Mammary epithelial cell (primary cell): ENCODE results near the gene LZTR1.

Source experiments
- CTCF ChIP-seq, 2 donors: IDR thresholded peaks in 1 of 2; conservative IDR thresholded peaks in 1 of 2; 2 replicates each; pipeline ENCODE4 v1.5.1; 2011 to 2012; ENCODE audit warnings: inconsistent platforms in 2 of 2, low read length in 2 of 2, mild to moderate bottlenecking in 2 of 2, control low read depth in 1 of 2, low read depth in 1 of 2; ENCODE audit not compliant: insufficient read depth in 1 of 2; ENCODE audit errors: extremely low read depth in 1 of 2
- EZH2 ChIP-seq: IDR thresholded peaks from 2 replicates; pipeline ENCODE4 v1.6.1; 2012; ENCODE audit warnings: low read length, inconsistent platforms, borderline replicate concordance

- TF ChIP-seq CTCF (conservative IDR thresholded peaks at IDR 0.05 in 1 of 2, IDR thresholded peaks at IDR 0.05 in 1 of 2; ENCODE audit: extremely low read depth in 1 of 2, insufficient read depth in 1 of 2, low read depth in 1 of 2, low read length in 2 of 2): no peak
- TF ChIP-seq EZH2: no peak
Measured at GRCh38 chr22:20940904-20941385, 41.2 kb upstream of the LZTR1 start.
